Measurements from ENCODE around the gene ZNF816. TPM values are rescaled to one million over a fixed set of nuclear protein-coding genes. Genes with fewer than 3 reads are reported as not detected.
"Not testable (repeated sequence)": the region's sequence is repeated elsewhere in the genome, so short reads cannot be mapped to it uniquely, and the experiment has no call there.

ZNF816 gene
- total RNA-seq, 2 experiments from 2014 or later = 17.8 to 19.7 TPM

- Mint-ChIP-seq H3K27ac (no peak overlapping the region), H3K36me3 (peaks cover 12% of the 10 kb centered on the region), H3K4me3 (no peak overlapping the region), H3K9me3 (peaks cover 15% of the 10 kb centered on the region), H3K4me1 (peaks cover 6% of the 10 kb centered on the region), H3K27me3 (peaks cover 8% of the 10 kb centered on the region)
- ATAC-seq (ENCODE audit: low read depth) = no peak
- no peak for DNase-seq
- POLR2A ChIA-PET = no interaction called here
Observed at GRCh38 chr19:52991484-52991883, 28.8 kb upstream of the ZNF816 start.

DNA sequence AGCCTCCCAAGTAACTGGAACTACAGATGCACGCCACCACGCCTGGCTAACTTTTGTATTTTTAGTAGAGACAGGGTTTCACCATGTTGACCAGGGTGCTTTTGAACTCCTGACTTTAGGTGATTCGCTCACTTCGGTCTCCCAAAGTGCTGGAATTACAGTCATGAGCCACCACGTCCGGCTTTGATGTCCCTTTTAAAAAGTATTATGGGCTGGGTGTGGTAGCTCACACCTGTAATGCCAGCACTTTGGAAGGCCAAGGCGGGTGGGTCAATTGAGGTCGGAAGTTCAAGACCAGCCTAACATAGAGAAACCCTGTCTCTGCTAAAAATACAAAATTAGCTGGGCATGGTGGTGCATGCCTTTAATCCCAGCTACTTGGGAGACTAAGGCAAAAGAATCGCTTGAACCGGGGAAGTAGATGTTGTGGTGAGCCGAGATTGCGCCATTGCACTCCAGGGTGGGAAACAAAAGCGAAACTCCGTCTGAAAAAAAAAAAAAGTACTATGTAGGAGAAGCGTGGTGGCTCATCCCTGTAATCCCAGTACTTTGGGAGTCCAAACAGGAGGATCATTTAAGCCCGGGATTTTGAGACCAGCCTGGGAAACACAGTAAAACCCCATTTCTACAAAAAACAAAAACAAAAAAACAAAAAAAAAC is 28.2 kb upstream of the ZNF816 start:
- Mint-ChIP-seq H3K9me3 (peaks cover 17% of the 10 kb centered on the region), H3K27me3 (peaks cover 8% of the 10 kb centered on the region), H3K4me3 (no peak overlapping the region), H3K36me3 (peaks cover 18% of the 10 kb centered on the region), H3K27ac (no peak overlapping the region), H3K4me1 (peaks cover 6% of the 10 kb centered on the region)
- POLR2A ChIA-PET = interaction anchor here (0.6 to 1.1 kb wide), 2 partner anchors 28 to 976 kb away, joined by 3 read pairs; partner anchors contain the start of gene ZNF816
- DNase-seq (no peak), ATAC-seq (ENCODE audit: low read depth) (no peak)

DNA sequence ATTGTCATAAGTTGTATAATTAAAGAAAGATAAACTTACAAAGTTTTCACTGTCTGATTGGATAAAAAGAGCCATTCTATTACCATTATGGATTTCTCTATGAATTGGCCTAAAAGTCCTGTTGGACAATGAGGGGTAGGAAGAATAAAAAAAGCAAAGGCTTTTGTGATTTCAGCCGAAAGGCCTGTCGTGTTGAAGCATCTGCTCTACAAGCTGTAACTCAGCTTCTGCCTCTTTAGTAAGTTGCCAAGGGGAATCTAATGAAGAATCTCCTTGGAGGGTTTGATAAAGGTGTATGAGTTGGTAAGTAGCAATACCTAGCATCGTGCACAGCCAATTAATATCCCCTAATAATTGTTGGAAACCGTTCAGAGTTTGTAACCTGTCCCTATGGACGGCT is 25.8 kb upstream of the ZNF816 start:
- peaks cover 3% of the 10 kb centered on the region for H3K4me1 Mint-ChIP-seq
- ATAC-seq (ENCODE audit: low read depth) (no peak), DNase-seq (no peak)
- H3K36me3 Mint-ChIP-seq = peaks cover 18% of the 10 kb centered on the region
- H3K4me3 Mint-ChIP-seq = no peak overlapping the region
- POLR2A ChIA-PET = no interaction called here
- peaks cover 21% of the 10 kb centered on the region for H3K9me3 Mint-ChIP-seq
- H3K27ac Mint-ChIP-seq = no peak overlapping the region
- peaks cover 5% of the 10 kb centered on the region for H3K27me3 Mint-ChIP-seq

GRCh38 chr19:52987221-52987620 is 24.5 kb upstream of the ZNF816 start:
- no peak overlapping the region for H3K27ac Mint-ChIP-seq
- peaks cover 18% of the 10 kb centered on the region for H3K9me3 Mint-ChIP-seq
- H3K4me1 Mint-ChIP-seq = peaks cover under 1% of the 10 kb centered on the region
- DNase-seq = no peak
- no peak for ATAC-seq (ENCODE audit: low read depth)
- peaks cover 2% of the 10 kb centered on the region for H3K27me3 Mint-ChIP-seq
- H3K36me3 Mint-ChIP-seq = peaks cover 15% of the 10 kb centered on the region
- POLR2A ChIA-PET = no interaction called here
- H3K4me3 Mint-ChIP-seq = no peak overlapping the region

- POLR2A ChIA-PET; H3K4me1 Mint-ChIP-seq; DNase-seq; H3K27ac Mint-ChIP-seq; ATAC-seq (ENCODE audit: low read depth); H3K4me3 Mint-ChIP-seq; H3K27me3 Mint-ChIP-seq: not testable (repeated sequence)
- H3K9me3 Mint-ChIP-seq = peaks cover 27% of the 10 kb centered on the region
- peaks cover 13% of the 10 kb centered on the region for H3K36me3 Mint-ChIP-seq
Observed at GRCh38 chr19:52983167-52983566, 20.5 kb upstream of the ZNF816 start.

GRCh38 chr19:52981329-52981728 is 18.6 kb upstream of the ZNF816 start:
- no peak overlapping the region for H3K4me3 Mint-ChIP-seq
- H3K27me3 Mint-ChIP-seq = no peaks in the 10 kb centered on the region
- peaks cover 19% of the 10 kb centered on the region for H3K9me3 Mint-ChIP-seq
- POLR2A ChIA-PET = no interaction called here
- H3K27ac Mint-ChIP-seq = no peak overlapping the region
- DNase-seq = no peak
- no peaks in the 10 kb centered on the region for H3K4me1 Mint-ChIP-seq
- ATAC-seq (ENCODE audit: low read depth) = no peak
- peaks cover 6% of the 10 kb centered on the region for H3K36me3 Mint-ChIP-seq

GRCh38 chr19:52967772-52968171 is 5.1 kb upstream of the ZNF816 start:
- ATAC-seq (ENCODE audit: low read depth) (no peak), DNase-seq (no peak)
- H3K9me3 Mint-ChIP-seq = peaks cover 37% of the 10 kb centered on the region
- no peak overlapping the region for H3K4me3 Mint-ChIP-seq
- peaks cover 9% of the 10 kb centered on the region for H3K4me1 Mint-ChIP-seq
- no peaks in the 10 kb centered on the region for H3K27me3 Mint-ChIP-seq
- no peak overlapping the region for H3K27ac Mint-ChIP-seq
- POLR2A ChIA-PET = interaction anchor here (0.6 kb wide), 1 partner anchor 93 kb away, joined by 5 read pairs; no protein-coding TSS in a partner anchor
- H3K36me3 Mint-ChIP-seq = peaks cover 16% of the 10 kb centered on the region

- H3K4me1 Mint-ChIP-seq = peaks cover 16% of the 10 kb centered on the region
- POLR2A ChIA-PET = interaction anchor here (0.6 to 1.2 kb wide), 5 partner anchors 20 to 121 kb away, joined by 3 to 4 read pairs (median 4); no protein-coding TSS in a partner anchor
- DNase-seq (peak; percentile 44), ATAC-seq (ENCODE audit: low read depth) (no peak)
- peaks cover 37% of the 10 kb centered on the region for H3K36me3 Mint-ChIP-seq
- H3K27ac Mint-ChIP-seq = peak overlapping the region; percentile 94
- H3K4me3 Mint-ChIP-seq = peak overlapping the region; percentile 97
- peaks cover 29% of the 10 kb centered on the region for H3K9me3 Mint-ChIP-seq
- H3K27me3 Mint-ChIP-seq = no peaks in the 10 kb centered on the region
Observed at GRCh38 chr19:52963247-52963618, 552 bp upstream of the ZNF816 start.

DNA sequence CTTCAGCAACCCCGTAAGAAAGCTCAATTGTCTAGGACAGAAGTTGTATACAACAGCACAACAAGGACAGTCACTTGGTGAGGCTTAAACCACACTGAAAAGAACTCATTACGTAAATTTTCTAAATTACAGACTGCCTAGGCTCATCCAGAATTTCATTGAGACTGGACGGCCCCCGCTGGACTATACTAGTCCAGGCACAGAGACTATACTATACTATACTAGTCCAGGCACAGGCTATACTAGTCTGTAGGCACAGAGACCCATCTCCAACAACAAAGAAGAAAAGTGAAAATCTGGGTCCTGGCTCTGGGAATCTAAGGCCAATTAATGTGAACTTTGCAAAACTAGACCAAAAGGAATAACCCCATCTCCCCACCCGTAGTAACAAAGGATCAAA is 700 bp downstream of the ZNF816 start:
- H3K4me1 Mint-ChIP-seq = peaks cover 16% of the 10 kb centered on the region
- ATAC-seq (ENCODE audit: low read depth) = no peak
- no peaks in the 10 kb centered on the region for H3K27me3 Mint-ChIP-seq
- H3K36me3 Mint-ChIP-seq = peaks cover 46% of the 10 kb centered on the region
- no peak for DNase-seq
- POLR2A ChIA-PET = interaction anchor here (1.0 to 1.1 kb wide), 3 partner anchors 13 to 666 kb away, joined by 4 to 5 read pairs (median 4); no protein-coding TSS in a partner anchor
- H3K9me3 Mint-ChIP-seq = peaks cover 24% of the 10 kb centered on the region
- peak overlapping the region; percentile 94 for H3K27ac Mint-ChIP-seq
- peak overlapping the region; percentile 97 for H3K4me3 Mint-ChIP-seq

GRCh38 chr19:52959613-52960295 is 2.9 kb downstream of the ZNF816 start:
- peaks cover 16% of the 10 kb centered on the region for H3K4me1 Mint-ChIP-seq
- peaks cover 35% of the 10 kb centered on the region for H3K9me3 Mint-ChIP-seq
- H3K4me3 Mint-ChIP-seq = no peak overlapping the region
- DNase-seq (no peak), ATAC-seq (ENCODE audit: low read depth) (no peak)
- no peak overlapping the region for H3K27ac Mint-ChIP-seq
- POLR2A ChIA-PET = no interaction called here
- no peaks in the 10 kb centered on the region for H3K27me3 Mint-ChIP-seq
- peaks cover 65% of the 10 kb centered on the region for H3K36me3 Mint-ChIP-seq

GRCh38 chr19:52957591-52957990 is 5.1 kb downstream of the ZNF816 start:
- H3K4me3 Mint-ChIP-seq = no peak overlapping the region
- peaks cover 39% of the 10 kb centered on the region for H3K9me3 Mint-ChIP-seq
- DNase-seq = no peak
- POLR2A ChIA-PET = no interaction called here
- ATAC-seq (ENCODE audit: low read depth) = no peak
- H3K36me3 Mint-ChIP-seq = peaks cover 82% of the 10 kb centered on the region
- H3K27ac Mint-ChIP-seq = no peak overlapping the region
- peaks cover 6% of the 10 kb centered on the region for H3K4me1 Mint-ChIP-seq
- H3K27me3 Mint-ChIP-seq = no peaks in the 10 kb centered on the region

GRCh38 chr19:52956917-52957316 is 5.8 kb downstream of the ZNF816 start:
- peaks cover 88% of the 10 kb centered on the region for H3K36me3 Mint-ChIP-seq
- ATAC-seq (ENCODE audit: low read depth) (no peak), DNase-seq (no peak)
- peaks cover 44% of the 10 kb centered on the region for H3K9me3 Mint-ChIP-seq
- H3K4me1 Mint-ChIP-seq = peaks cover 4% of the 10 kb centered on the region
- no peak overlapping the region for H3K4me3 Mint-ChIP-seq
- POLR2A ChIA-PET = no interaction called here
- no peaks in the 10 kb centered on the region for H3K27me3 Mint-ChIP-seq
- H3K27ac Mint-ChIP-seq = no peak overlapping the region

GRCh38 chr19:52949422-52949821 is 13.3 kb downstream of the ZNF816 start:
- DNase-seq (no peak), ATAC-seq (ENCODE audit: low read depth) (no peak)
- Mint-ChIP-seq H3K4me1 (no peaks in the 10 kb centered on the region), H3K4me3 (no peak overlapping the region), H3K27me3 (no peaks in the 10 kb centered on the region), H3K9me3 (peaks cover 50% of the 10 kb centered on the region), H3K36me3 (peaks cover 55% of the 10 kb centered on the region), H3K27ac (no peak overlapping the region)
- POLR2A ChIA-PET = interaction anchor here (0.5 kb wide), 1 partner anchor 43 kb away, joined by 4 read pairs; no protein-coding TSS in a partner anchor
